ENCODE results near the gene BAAT.

BAAT gene

DNA sequence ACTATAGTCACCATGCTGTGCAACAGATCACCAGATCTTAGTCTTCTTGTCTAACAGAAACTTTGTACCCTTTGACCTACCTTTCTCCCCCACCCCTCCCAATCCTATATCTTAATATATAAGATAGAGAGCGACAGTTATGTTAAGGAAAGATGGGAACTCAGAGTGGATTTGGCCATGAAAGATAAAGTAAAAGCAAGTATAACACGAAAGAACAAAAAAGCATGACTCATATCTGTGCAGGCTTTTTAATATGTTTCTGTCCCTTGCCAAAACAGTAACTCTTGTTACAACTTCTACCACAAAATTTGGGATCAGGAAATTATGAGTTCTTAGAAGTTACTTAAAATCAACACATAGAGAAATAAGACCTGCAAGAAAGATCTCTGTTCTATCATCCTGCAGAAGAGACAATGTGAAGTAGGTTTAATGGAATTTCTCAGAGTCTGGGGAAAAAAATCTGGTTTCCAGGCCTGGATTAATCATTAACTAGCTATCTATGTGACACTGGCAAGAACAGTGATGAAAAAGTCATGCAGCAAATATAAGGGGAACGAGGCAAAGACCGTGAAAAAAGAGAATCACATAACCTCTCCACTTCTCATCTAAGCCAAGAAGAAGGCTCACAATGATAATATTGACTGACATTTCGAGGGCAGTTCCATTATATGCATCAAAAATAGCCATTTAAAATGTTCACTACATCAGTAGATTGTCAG, 18.6 kb downstream of the BAAT start:
- TF ChIP-seq, protein P1, sequence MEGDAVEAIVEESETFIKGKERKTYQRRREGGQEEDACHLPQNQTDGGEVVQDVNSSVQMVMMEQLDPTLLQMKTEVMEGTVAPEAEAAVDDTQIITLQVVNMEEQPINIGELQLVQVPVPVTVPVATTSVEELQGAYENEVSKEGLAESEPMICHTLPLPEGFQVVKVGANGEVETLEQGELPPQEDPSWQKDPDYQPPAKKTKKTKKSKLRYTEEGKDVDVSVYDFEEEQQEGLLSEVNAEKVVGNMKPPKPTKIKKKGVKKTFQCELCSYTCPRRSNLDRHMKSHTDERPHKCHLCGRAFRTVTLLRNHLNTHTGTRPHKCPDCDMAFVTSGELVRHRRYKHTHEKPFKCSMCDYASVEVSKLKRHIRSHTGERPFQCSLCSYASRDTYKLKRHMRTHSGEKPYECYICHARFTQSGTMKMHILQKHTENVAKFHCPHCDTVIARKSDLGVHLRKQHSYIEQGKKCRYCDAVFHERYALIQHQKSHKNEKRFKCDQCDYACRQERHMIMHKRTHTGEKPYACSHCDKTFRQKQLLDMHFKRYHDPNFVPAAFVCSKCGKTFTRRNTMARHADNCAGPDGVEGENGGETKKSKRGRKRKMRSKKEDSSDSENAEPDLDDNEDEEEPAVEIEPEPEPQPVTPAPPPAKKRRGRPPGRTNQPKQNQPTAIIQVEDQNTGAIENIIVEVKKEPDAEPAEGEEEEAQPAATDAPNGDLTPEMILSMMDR (IDR thresholded peaks at IDR 0.05; ENCODE audit: low read depth, low read length, missing control alignments) = no peak
- DNase-seq (ENCODE audit: low read depth) = no peak
- H3K4me3 ChIP-seq (ENCODE audit: low read depth, low read length) = no peak overlapping the region

DNA sequence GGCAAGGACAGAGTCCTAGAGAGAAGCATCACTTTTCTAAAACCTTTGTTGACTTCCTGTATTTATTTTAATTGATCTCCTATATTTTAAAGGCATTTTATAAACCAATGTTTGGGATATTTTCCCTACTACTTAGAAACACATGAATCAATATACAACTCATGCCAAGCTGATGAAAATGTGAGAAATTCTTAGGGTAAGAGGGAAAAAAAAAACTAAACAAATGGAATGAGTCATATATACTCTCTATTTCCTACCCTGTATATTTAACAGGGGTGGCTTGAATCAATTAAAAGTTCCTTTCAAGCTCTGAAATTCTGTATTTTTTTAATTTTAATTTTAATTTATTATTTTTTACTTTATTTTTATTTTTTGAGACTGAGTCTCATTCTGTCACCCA, 19.6 kb downstream of the BAAT start:
- no peak overlapping the region for H3K4me3 ChIP-seq (ENCODE audit: low read depth, low read length)
- DNase-seq (ENCODE audit: low read depth) = no peak
- TF ChIP-seq, protein P1 (IDR thresholded peaks at IDR 0.05; ENCODE audit: low read depth, low read length, missing control alignments) = no peak

DNA sequence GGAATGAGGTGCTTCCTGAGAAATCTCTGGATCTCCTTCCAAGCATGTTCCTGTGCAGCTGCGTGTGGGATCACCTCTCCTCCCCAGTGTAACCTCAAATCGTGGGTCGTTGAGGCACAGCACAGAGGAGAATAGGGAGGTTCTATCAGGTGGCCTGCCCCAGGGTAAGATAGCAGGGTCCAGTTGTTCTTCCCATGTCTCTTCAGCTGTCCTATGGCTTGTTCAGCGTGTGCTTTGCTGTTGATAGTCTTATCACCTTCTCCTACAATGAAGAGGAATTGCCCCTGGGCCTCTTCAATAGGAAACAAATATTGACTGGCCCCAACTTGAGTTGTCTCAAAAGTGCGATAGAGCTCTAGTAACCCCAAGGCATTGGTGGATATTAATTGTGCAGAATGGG, 22.4 kb downstream of the BAAT start:
- TF ChIP-seq, protein P1 (IDR thresholded peaks at IDR 0.05; ENCODE audit: low read depth, low read length, missing control alignments) = no peak
- no peak for DNase-seq (ENCODE audit: low read depth)
- H3K4me3 ChIP-seq (ENCODE audit: low read depth, low read length) = no peak overlapping the region

DNA sequence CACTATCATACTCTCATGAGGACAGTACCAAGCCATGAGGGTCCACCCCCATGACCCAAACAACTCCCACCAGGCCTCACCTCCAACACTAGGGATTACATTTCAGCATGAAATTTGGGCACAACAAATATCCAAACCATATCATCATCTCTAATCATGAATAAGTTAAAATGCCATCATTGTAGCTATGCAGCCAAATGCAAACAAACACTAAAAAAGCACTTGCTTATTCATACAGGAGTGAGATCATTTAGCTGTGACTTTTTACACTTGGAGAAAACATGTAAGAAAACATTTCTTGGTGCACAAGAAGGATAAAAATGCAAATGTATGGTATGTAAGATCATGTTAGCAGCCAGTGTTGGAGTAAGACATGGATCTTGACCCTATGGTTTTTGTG, 24.2 kb downstream of the BAAT start:
- TF ChIP-seq, protein P1 (IDR thresholded peaks at IDR 0.05; ENCODE audit: low read depth, low read length, missing control alignments) = no peak
- no peak overlapping the region for H3K4me3 ChIP-seq (ENCODE audit: low read depth, low read length)
- DNase-seq (ENCODE audit: low read depth) = no peak

DNA sequence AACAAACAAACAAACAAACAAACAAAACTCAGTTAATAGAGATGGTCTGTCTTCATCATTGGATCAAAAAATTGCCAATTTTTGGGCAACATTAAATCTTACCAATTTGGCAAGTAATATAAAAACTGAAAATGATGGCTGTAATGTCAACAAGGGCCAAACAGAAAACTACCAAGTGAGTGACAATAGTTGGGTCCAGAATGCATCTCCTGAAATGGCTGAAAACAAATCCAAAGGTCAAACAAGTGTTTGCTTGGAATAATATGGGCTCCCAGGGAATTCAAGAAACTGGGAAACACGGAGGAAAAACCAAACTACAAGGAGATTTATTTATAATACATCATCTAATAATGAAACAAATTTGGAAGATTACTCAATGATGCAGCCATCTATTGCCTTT, 25.1 kb downstream of the BAAT start:
- DNase-seq (ENCODE audit: low read depth) = no peak
- TF ChIP-seq, protein P1 (IDR thresholded peaks at IDR 0.05; ENCODE audit: low read depth, low read length, missing control alignments) = no peak
- H3K4me3 ChIP-seq (ENCODE audit: low read depth, low read length) = no peak overlapping the region

DNA sequence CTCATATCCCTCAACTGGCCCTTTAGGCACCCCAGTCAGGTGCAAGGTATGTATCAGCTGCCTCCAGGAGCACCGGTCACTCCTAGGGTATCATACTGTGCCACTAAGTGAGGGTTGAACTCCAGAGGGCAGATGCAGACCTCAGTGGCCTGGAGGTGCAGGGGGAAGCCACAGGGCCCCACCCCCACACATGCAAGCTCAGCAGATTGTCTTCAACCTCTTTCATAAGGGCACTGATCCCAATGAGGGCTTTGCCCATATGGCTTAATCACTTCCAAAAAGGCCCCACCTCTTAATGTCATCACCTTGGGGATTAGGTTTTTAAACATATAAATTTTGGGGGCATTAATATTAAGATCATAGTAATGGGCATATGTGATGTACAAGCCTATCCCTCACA, 28.2 kb downstream of the BAAT start:
- no peak for DNase-seq (ENCODE audit: low read depth)
- H3K4me3 ChIP-seq (ENCODE audit: low read depth, low read length) = no peak overlapping the region
- TF ChIP-seq, protein P1 (IDR thresholded peaks at IDR 0.05; ENCODE audit: low read depth, low read length, missing control alignments) = no peak

All from GM12864 (cell line).